GM18508 (cell line): ENCODE results near the gene CSNK2A2.

Source experiments
- ATAC-seq: cut with Tn5 transposase; IDR thresholded peaks from one replicate; pipeline ENCODE4 v1.9.1; 2021; ENCODE audit warnings: moderate number of reproducible peaks; ENCODE audit not compliant: insufficient read depth, unreplicated experiment

The CSNK2A2 gene

DNA sequence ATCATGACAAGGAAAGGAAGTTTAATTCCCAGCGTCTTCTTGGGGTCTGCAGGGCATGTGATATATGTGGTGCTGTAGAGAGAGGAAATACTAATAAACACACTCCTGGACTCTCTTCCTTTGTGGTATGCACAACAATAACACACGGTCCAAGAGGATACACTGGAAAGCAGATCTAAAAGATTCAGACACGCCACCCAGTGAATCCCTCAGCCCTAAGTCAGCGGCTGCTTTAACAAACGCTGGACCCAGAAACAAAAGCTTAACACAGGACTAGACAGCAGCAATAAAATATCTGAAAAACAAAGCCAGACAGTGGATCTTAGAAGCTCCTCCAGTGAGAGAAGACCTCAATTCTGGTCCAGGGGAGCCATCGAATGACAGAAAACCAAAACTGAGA, 81.8 kb downstream of the CSNK2A2 start:
- no peak for ATAC-seq

DNA sequence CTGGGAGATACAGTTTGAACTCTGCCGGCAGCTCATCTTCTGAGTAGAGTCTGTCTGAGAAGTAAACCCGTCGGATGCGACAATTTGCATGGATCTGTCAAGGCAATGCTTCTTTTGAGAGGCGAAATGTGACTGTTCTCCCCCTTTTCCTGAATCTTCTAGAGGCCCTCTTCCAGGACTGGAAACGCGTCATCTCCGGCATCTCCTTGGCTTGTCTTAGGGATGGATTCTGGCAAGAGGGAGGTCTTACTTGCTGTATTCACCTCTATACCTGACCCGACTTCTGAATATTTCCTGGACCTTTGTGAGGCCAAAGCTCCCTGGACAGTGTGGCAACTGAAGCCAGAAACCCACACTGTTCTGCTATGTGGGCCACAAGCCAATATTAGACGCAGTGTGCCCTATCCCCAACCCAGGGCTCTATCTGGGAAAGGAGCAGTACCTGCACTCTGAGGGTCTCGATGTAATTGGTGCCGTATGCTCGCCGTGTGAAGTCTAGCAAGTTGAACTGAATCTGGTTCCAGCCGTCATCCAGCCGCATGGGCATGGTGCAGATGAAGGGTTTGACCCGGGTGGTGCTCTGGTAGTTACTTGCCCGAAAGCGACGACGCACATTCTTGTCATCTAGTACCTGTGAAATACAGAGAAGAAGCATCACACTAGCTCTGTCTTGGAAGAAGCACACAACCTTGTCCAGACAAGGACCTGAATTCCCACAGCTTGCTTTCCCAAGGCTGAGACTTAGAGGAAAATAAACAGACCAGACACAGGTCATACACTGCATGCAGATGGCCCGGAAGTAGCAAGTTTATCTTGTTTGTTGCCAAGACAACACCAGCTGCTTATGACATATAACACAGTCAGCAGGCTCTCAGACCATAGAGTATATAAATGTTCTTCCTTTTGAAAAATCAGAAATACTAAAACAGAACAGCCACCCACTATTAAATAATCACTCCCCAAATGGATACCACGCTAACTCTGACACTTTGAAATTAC, 82.8 kb downstream of the CSNK2A2 start:
- ATAC-seq = no peak

DNA sequence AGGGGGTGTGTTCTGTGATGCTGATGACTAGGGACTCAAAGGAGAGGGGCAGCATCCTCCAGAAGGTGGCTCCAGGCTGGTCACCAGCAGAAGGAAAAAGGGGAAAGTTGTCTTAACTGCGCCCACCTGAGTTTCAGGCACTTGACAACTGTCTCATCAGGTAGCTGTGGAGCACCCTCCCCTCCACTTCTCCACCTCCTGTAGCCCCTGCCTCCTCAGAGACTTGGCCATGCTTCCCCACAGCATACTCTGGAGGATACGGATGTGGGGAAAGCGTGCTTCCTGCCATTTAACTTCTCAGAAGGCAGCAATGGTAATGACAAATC, 86.6 kb downstream of the CSNK2A2 start:
- ATAC-seq = no peak

DNA sequence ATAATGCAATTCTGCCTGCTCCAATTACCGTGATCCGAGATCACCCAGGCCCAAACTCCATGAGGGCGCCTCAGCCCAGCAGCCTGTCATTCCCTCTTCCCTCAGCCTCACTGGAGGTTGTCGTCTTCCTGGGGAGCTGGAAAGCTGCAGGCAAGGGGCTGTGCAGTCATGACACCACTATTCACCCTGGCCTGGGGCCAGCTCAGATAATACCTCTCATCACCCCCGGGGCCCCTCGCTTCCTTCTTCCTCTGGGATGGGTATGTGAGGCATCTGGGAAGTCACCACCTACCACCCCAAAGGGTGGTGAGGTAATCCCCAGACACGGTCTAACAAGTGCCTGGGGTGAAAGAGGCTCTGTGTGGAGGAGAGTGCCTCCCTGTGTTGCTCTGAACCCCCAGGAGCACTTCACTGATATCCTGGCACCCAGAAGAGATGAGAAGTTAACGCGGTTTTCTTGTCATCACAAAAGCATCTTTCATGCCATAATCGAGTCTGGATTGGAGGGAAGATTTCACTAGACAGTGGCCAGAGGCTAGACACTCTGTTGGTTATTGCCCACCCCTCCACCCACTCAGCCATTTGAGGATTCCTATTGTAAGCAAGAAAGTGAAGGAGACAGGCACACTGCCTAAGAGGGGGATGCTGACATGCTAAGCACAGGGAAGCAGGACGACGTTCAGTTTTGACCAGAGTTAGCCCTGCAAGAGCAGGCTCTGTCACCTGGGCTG, 87.2 kb downstream of the CSNK2A2 start:
- ATAC-seq = no peak

DNA sequence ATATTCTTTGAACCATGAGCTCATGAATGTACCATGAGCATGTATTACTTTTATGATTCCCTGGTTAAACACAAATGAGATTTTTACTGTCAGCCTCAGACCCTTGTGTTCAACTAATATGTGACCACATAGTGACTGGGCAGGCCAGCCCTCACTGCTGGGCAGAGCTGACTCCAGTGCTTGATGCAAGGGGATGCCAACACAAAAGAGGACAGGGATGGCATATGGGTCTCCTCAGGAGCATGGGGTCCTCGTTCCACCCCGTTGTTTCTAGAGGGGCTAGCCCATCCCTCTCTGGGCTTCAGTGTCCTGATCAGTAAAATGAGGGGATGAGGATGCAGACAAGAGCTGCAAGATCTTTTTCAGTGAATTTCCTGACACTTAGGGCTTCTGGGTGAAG, 88.0 kb downstream of the CSNK2A2 start:
- no peak for ATAC-seq

DNA sequence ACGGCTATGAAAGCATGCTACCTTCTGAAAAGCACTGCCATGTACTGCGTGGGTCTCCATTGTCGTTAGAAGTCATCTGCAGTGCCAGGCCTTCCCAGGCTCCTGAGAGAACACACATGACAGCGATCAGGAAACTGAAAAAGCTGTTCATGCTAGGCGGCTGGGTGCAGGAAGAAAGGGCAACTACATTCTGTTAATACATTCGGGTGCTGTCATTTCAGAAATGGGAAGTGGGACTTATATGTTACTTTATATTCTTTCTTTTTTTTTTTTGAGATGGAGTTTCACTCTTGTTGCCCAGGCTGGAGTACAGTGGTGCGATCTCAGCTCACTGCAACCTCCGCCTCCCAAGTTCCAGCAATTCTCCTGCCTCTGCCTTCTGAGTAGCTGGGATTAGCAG, 88.6 kb downstream of the CSNK2A2 start:
- ATAC-seq = peak; percentile 75
